ENCODE data around the gene IL17REL. TPM values are rescaled to one million over a fixed set of nuclear protein-coding genes. Genes with fewer than 3 reads are reported as not detected.

Gene IL17REL
- total and polyA plus RNA-seq, 2 of the 13 experiments (the other 11 are each of a cell fraction or from before 2014, with no cell fraction given), result not detected

- Histone ChIP-seq H3K9ac (ENCODE audit: insufficient read depth, low read depth, low read length) (peak overlapping the region; percentile 78), H3K79me2 (ENCODE audit: insufficient read depth, low read length) (no peaks in the 10 kb centered on the region), H3K27ac (ENCODE audit: extremely low read length, insufficient read depth, low read length) (peak overlapping the region; percentile 68), H3K4me2 (ENCODE audit: low read depth, low read length) (peak overlapping the region; percentile 81), H4K20me1 (ENCODE audit: insufficient read depth, low read length) (no peaks in the 10 kb centered on the region), H2AFZ (ENCODE audit: low read length) (no peak overlapping the region), H3K36me3 (replicated peaks in 1 of 2; ENCODE audit: control insufficient read depth in 1 of 2, insufficient read depth in 2 of 2, low read length in 2 of 2) (no peaks in the 10 kb centered on the region), H3K4me3 (replicated peaks in 1 of 3; ENCODE audit: insufficient read depth in 1 of 3, low read depth in 2 of 3, low read length in 3 of 3) (peak overlapping the region; percentile 37 to 77 (median 56)), H3K27me3 (ENCODE audit: control insufficient read depth in 1 of 2, insufficient read depth in 2 of 2, low read length in 2 of 2) (no peaks in the 10 kb centered on the region), H3K4me1 (ENCODE audit: insufficient read depth, low read length) (peaks cover 95% of the 10 kb centered on the region), H3K9me3 (ENCODE audit: low read length) (no peaks in the 10 kb centered on the region)
- no peak for FAIRE-seq
- ChIA-PET CTCF (ENCODE audit: low intra/inter-chr PET ratio, low total read pairs) (no interaction called here), POLR2A (interaction anchor here (1.0 to 18.6 kb wide), 6 partner anchors 8 to 34 kb away, joined by 3 to 722 read pairs (median 13); partner anchors contain the start of genes ALG12, CRELD2 and PIM3)
- no peak for ATAC-seq
- intact Hi-C loops (cut with micrococcal nuclease; ENCODE audit: unreplicated experiment) (no loop called here), in situ Hi-C loops (cut with HindIII; ENCODE audit: extremely low pct_ligation_motif_present, low pct_unique_long_range_greater_than_20kb) (no loop called here)
- BruUV-seq (replicated peaks), result no TSS peak
- WGBS (ENCODE audit: low lambda C conversion rate), result no CpG with 5 or more reads among the region's 4 CpGs
- no peak for DNase-seq (ENCODE audit: low spot score)
- TF ChIP-seq RFXAP (CRISPR knock-in tag; IDR thresholded peaks at IDR 0.05; ENCODE audit: borderline replicate concordance) (0 out of 2 replicates have a peak, but pooled peaks have one; percentile 20), ZNF737 (CRISPR knock-in tag; IDR thresholded peaks at IDR 0.05; ENCODE audit: borderline replicate concordance) (no peak), ZNF3 (CRISPR knock-in tag; IDR thresholded peaks at IDR 0.05) (no peak), ZNF546 (CRISPR knock-in tag; conservative IDR thresholded peaks at IDR 0.05) (0 out of 2 replicates have a peak, but pooled peaks have one; percentile 51), MEIS1 (CRISPR knock-in tag; IDR thresholded peaks at IDR 0.05; ENCODE audit: borderline replicate concordance) (0 out of 2 replicates have a peak, but pooled peaks have one; percentile 49), HDAC6 (IDR thresholded peaks at IDR 0.05; ENCODE audit: low read depth, low read length) (no peak), ZFX (CRISPR knock-in tag; IDR thresholded peaks at IDR 0.05; ENCODE audit: low read depth) (peak; percentile 23), ZNF646 (CRISPR knock-in tag; IDR thresholded peaks at IDR 0.05) (no peak), KLF13 (CRISPR knock-in tag; IDR thresholded peaks at IDR 0.05) (no peak), NRL (CRISPR knock-in tag; IDR thresholded peaks at IDR 0.05; ENCODE audit: borderline replicate concordance) (no peak), ZBTB21 (CRISPR knock-in tag; IDR thresholded peaks at IDR 0.05) (no peak), RBFOX2 (IDR thresholded peaks at IDR 0.05; ENCODE audit: low read depth, low read length) (0 out of 2 replicates have a peak, but pooled peaks have one; percentile 40), ZNF782 (CRISPR knock-in tag; IDR thresholded peaks at IDR 0.05; ENCODE audit: borderline replicate concordance) (no peak), EEA1 (CRISPR knock-in tag; IDR thresholded peaks at IDR 0.05; ENCODE audit: borderline replicate concordance) (no peak), ELF3 (CRISPR knock-in tag; IDR thresholded peaks at IDR 0.05) (0 out of 2 replicates have a peak, but pooled peaks have one; percentile 5), SP2 (CRISPR knock-in tag; IDR thresholded peaks at IDR 0.05) (0 out of 2 replicates have a peak, but pooled peaks have one; percentile 29)
- TF ChIP-seq, protein P1, sequence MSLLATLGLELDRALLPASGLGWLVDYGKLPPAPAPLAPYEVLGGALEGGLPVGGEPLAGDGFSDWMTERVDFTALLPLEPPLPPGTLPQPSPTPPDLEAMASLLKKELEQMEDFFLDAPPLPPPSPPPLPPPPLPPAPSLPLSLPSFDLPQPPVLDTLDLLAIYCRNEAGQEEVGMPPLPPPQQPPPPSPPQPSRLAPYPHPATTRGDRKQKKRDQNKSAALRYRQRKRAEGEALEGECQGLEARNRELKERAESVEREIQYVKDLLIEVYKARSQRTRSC (CRISPR knock-in tag; IDR thresholded peaks at IDR 0.05; ENCODE audit: low read depth), result no peak
- TF ChIP-seq, protein P2, sequence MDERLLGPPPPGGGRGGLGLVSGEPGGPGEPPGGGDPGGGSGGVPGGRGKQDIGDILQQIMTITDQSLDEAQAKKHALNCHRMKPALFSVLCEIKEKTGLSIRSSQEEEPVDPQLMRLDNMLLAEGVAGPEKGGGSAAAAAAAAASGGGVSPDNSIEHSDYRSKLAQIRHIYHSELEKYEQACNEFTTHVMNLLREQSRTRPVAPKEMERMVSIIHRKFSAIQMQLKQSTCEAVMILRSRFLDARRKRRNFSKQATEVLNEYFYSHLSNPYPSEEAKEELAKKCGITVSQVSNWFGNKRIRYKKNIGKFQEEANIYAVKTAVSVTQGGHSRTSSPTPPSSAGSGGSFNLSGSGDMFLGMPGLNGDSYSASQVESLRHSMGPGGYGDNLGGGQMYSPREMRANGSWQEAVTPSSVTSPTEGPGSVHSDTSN (CRISPR knock-in tag; IDR thresholded peaks at IDR 0.05), result no peak
These were observed 60.9 kb downstream of the IL17REL start for GRCh38 chr22:49951678-49951985.

All from HepG2 (cell line).